HCT116 (cell line): Measurements from ENCODE around the gene LCE3B. TPM values are rescaled to one million over a fixed set of nuclear protein-coding genes. Genes with fewer than 3 reads are reported as not detected.

ENCODE experiments used
- ATAC-seq: fragments of 200-7000 bp; cut with Tn5 transposase; 2 replicates; pipeline ENCODE4 v1.9.1; 2020; ENCODE audit warnings: mild to moderate bottlenecking, moderate library complexity
- BruUV-seq: library from RNA; stranded (reverse); fragments of 400-500 nt; replicated peaks from 2 replicates; lab custom pipeline; 2021; lab: Mats Ljungman, UMichigan
- CTCF ChIA-PET: fragments of 300-600 bp; sonication (Branson Sonifier 250); formaldehyde crosslinking; loops from one replicate; lab custom pipeline; 2021; ENCODE audit warnings: antibody characterized with exemption; lab: Charles Lee
- POLR2A ChIA-PET: fragments of 300-600, 350-600 bp; sonication (Branson Sonifier 250); formaldehyde crosslinking; loops from one replicate; lab custom pipeline; 2021; ENCODE audit warnings: antibody characterized with exemption; lab: Charles Lee
- RAD21 ChIA-PET, 2 experiments: fragments of 300-600 bp; sonication (Branson Sonifier 250); formaldehyde crosslinking; loops; one replicate each; lab custom pipeline; 2023; ENCODE audit warnings: low total read pairs in 2 of 2; ENCODE audit not compliant: uncharacterized antibody in 2 of 2, unreplicated experiment in 2 of 2, low non-redundant PET in 1 of 2; lab: Charles Lee
- DNase-seq: peaks from one replicate; pipeline ENCODE4 v3.0.0-alpha.2; 2010; ENCODE audit warnings: low read depth, low spot score
- H2AFZ ChIP-seq: fragments of 200-600 bp; shearing (Covaris generic), sonication (generic); 2 replicates; pipeline ENCODE4 v1.6.1; 2017; ENCODE audit warnings: low read depth, mixed run types, mixed read lengths, antibody characterized with exemption, low read length; ENCODE audit not compliant: poor library complexity, severe bottlenecking
- H3K27ac ChIP-seq: 2 replicates; pipeline ENCODE4 v1.5.1; 2012; ENCODE audit warnings: low read depth, low read length
- H3K27me3 ChIP-seq: fragments of 200-600 bp; sonication (generic); 2 replicates; pipeline ENCODE4 v1.6.1; 2016; ENCODE audit warnings: mixed run types, low read length, mixed read lengths; ENCODE audit not compliant: insufficient read depth
- H3K36me3 ChIP-seq, 2 experiments: fragments of 200-500 bp in 1 of 2; fragments of 200-600 bp in 1 of 2; sonication (Bioruptor generic) in 1 of 2; sonication (generic) in 1 of 2; 2 replicates each; pipeline versions ENCODE4 v1.5.1 to v1.6.1; 2014 to 2016; ENCODE audit warnings: low read length in 2 of 2, inconsistent platforms in 1 of 2, mixed read lengths in 1 of 2, mixed run types in 1 of 2; ENCODE audit not compliant: insufficient read depth in 2 of 2, control insufficient read depth in 1 of 2
- H3K4me1 ChIP-seq, 2 experiments: fragments of 200-600 bp in 1 of 2; sonication (generic) in 1 of 2; 2 replicates each; pipeline versions ENCODE4 v1.5.1 to v1.6.1; 2012 to 2017; ENCODE audit warnings: low read length in 2 of 2, inconsistent platforms in 1 of 2, mild to moderate bottlenecking in 1 of 2, mixed read lengths in 1 of 2, mixed run types in 1 of 2, moderate library complexity in 1 of 2; ENCODE audit not compliant: insufficient read depth in 2 of 2, control insufficient read depth in 1 of 2
- H3K4me2 ChIP-seq: fragments of 200-600 bp; sonication (generic); 2 replicates; pipeline ENCODE4 v1.6.1; 2017; ENCODE audit warnings: mixed run types, low read length, mixed read lengths
- H3K4me3 ChIP-seq, 2 experiments: fragments of 200-600 bp in 1 of 2; sonication (generic) in 1 of 2; replicated peaks in 1 of 2; 2 replicates each; pipeline ENCODE4 v1.5.1; 2011 to 2016; ENCODE audit warnings: low read length in 2 of 2, control low read depth in 1 of 2, low read depth in 1 of 2, mild to moderate bottlenecking in 1 of 2, mixed read lengths in 1 of 2, mixed run types in 1 of 2
- H3K79me2 ChIP-seq: fragments of 200-600 bp; sonication (generic); 2 replicates; pipeline ENCODE4 v1.6.1; 2017; ENCODE audit warnings: mild to moderate bottlenecking, mixed run types, low read length, moderate library complexity, mixed read lengths; ENCODE audit not compliant: insufficient read depth
- H3K9ac ChIP-seq: fragments of 200-600 bp; sonication (generic); 2 replicates; pipeline ENCODE4 v1.6.1; 2016; ENCODE audit warnings: low read length, mixed read lengths
- H3K9me2 ChIP-seq: fragments of 200-600 bp; sonication (generic), shearing (Covaris generic); 2 replicates; pipeline ENCODE4 v1.6.1; 2017; ENCODE audit warnings: mixed run types, mild to moderate bottlenecking, moderate library complexity; ENCODE audit not compliant: insufficient read depth
- H3K9me3 ChIP-seq, 2 experiments: fragments of 200-500 bp in 1 of 2; fragments of 200-600 bp in 1 of 2; sonication (Bioruptor generic) in 1 of 2; sonication (generic) in 1 of 2; 2 replicates each; pipeline ENCODE4 v1.6.1; 2014 to 2017; ENCODE audit warnings: low read length in 2 of 2, mixed read lengths in 2 of 2, inconsistent platforms in 1 of 2, low read depth in 1 of 2, mild to moderate bottlenecking in 1 of 2, mixed run types in 1 of 2, moderate library complexity in 1 of 2; ENCODE audit not compliant: control insufficient read depth in 1 of 2, insufficient read depth in 1 of 2
- H4K20me1 ChIP-seq: fragments of 200-600 bp; sonication (generic), shearing (Covaris generic); 2 replicates; pipeline ENCODE4 v1.6.1; 2017; ENCODE audit warnings: mixed run types, mild to moderate bottlenecking, moderate library complexity; ENCODE audit not compliant: insufficient read depth
- CBX3 ChIP-seq: IDR thresholded peaks from 2 replicates; pipeline ENCODE4 v1.6.1; 2012; ENCODE audit warnings: low read depth
- CTCF ChIP-seq, 3 experiments: fragments of 200-600 bp in 1 of 3; sonication (generic) in 1 of 3; IDR thresholded peaks in 2 of 3; conservative IDR thresholded peaks in 1 of 3; 2 replicates each; pipeline ENCODE4 v1.5.1; 2012 to 2017; ENCODE audit warnings: low read depth in 2 of 3, low read length in 2 of 3, antibody characterized with exemption in 1 of 3, borderline replicate concordance in 1 of 3, control low read depth in 1 of 3, mild to moderate bottlenecking in 1 of 3, mixed read lengths in 1 of 3, mixed run types in 1 of 3, moderate library complexity in 1 of 3; ENCODE audit not compliant: insufficient read depth in 1 of 3
- EGR1 ChIP-seq: IDR thresholded peaks from 2 replicates; pipeline ENCODE4 v1.6.1; 2012; ENCODE audit warnings: low read depth
- ELF1 ChIP-seq: IDR thresholded peaks from 2 replicates; pipeline ENCODE4 v1.6.1; 2012; ENCODE audit warnings: low read depth, borderline replicate concordance
- FOSL1 ChIP-seq: IDR thresholded peaks from 2 replicates; pipeline ENCODE4 v1.6.1; 2012; ENCODE audit warnings: low read depth
- MAX ChIP-seq: IDR thresholded peaks from 2 replicates; pipeline ENCODE4 v1.6.1; 2012
- POLR2AphosphoS5 ChIP-seq: IDR thresholded peaks from 2 replicates; pipeline ENCODE4 v1.6.1; 2011; ENCODE audit warnings: mild to moderate bottlenecking, low read depth, low read length, moderate library complexity
- SIN3A ChIP-seq: IDR thresholded peaks from 2 replicates; pipeline ENCODE4 v1.6.1; 2012; ENCODE audit warnings: low read depth
- SP1 ChIP-seq: IDR thresholded peaks from 2 replicates; pipeline ENCODE4 v1.6.1; 2012; ENCODE audit warnings: low read depth
- TCF7L2 ChIP-seq: IDR thresholded peaks from 2 replicates; pipeline ENCODE4 v1.7.0; 2011; ENCODE audit warnings: borderline replicate concordance, inconsistent platforms; ENCODE audit not compliant: insufficient read depth, insufficient read length; ENCODE audit errors: extremely low read depth
- YY1 ChIP-seq: IDR thresholded peaks from 2 replicates; pipeline ENCODE4 v1.6.1; 2011; ENCODE audit warnings: low read length, low read depth, moderate library complexity, mild to moderate bottlenecking; ENCODE audit not compliant: insufficient replicate concordance; ENCODE audit errors: extremely low read depth
- ZFX ChIP-seq: fragments of 450-650 bp; IDR thresholded peaks from 2 replicates; pipeline ENCODE4 v1.6.1; 2017
- ZNF274 ChIP-seq: fragments of 200-500 bp; sonication (Bioruptor generic); IDR thresholded peaks from 2 replicates; pipeline ENCODE4 v1.6.1; 2014; ENCODE audit warnings: mild to moderate bottlenecking, low read depth, low read length, inconsistent platforms
- intact Hi-C: fragments of 100-400 bp; cut with micrococcal nuclease; formaldehyde crosslinking; loops from 2 replicates; pipeline ENCODE4 v1.10.0; 2022
- total RNA-seq: library from RNA; stranded (reverse); gene quantifications from one replicate; pipeline ENCODE4 v1.2.1, GENCODE V29; 2021; ENCODE audit not compliant: unreplicated experiment

Gene LCE3B
- total RNA-seq, 1 experiment from 2014 or later: not detected

GRCh38 chr1:152657677-152658076, 44.1 kb downstream of the LCE3B start:
- Histone ChIP-seq H3K79me2 (no peaks in the 10 kb centered on the region), H3K4me3 (no peak overlapping the region), H3K27ac (no peak overlapping the region), H3K36me3 (no peaks in the 10 kb centered on the region), H4K20me1 (no peaks in the 10 kb centered on the region), H3K9ac (no peak overlapping the region), H3K4me2 (no peak overlapping the region), H3K27me3 (peaks cover 46% of the 10 kb centered on the region), H3K9me2 (no peaks in the 10 kb centered on the region), H3K9me3 (no peaks in the 10 kb centered on the region), H2AFZ (no peak overlapping the region), H3K4me1 (no peaks in the 10 kb centered on the region)
- no peak for ATAC-seq
- CTCF ChIA-PET: interaction anchor here (0.9 kb wide), 1 partner anchor 213 kb away, joined by 3 read pairs; no protein-coding TSS in a partner anchor
- RAD21 ChIA-PET: no interaction called here
- no TSS peak for BruUV-seq
- POLR2A ChIA-PET: no interaction called here
- TF ChIP-seq ZNF274 (no peak), CTCF (IDR thresholded peaks at IDR 0.05 in 2 of 3, conservative IDR thresholded peaks at IDR 0.05 in 1 of 3; ENCODE audit: borderline replicate concordance in 1 of 3, insufficient read depth in 1 of 3, low read depth in 2 of 3, low read length in 2 of 3) (no peak), SIN3A (no peak), EGR1 (no peak), ZFX (no peak), ELF1 (no peak), FOSL1 (no peak), TCF7L2 (no peak), SP1 (no peak)
- DNase-seq: no peak
- intact Hi-C loops: no loop called here

GRCh38 chr1:152658649-152659048, 45.0 kb downstream of the LCE3B start:
- H4K20me1 ChIP-seq: no peaks in the 10 kb centered on the region
- peaks cover 50% of the 10 kb centered on the region for H3K27me3 ChIP-seq
- no peaks in the 10 kb centered on the region for H3K4me1 ChIP-seq
- H2AFZ ChIP-seq: no peak overlapping the region
- no peaks in the 10 kb centered on the region for H3K9me2 ChIP-seq
- no peak overlapping the region for H3K4me2 ChIP-seq
- ATAC-seq: no peak
- no peaks in the 10 kb centered on the region for H3K79me2 ChIP-seq
- ChIA-PET POLR2A (no interaction called here), CTCF (interaction anchor here (0.9 kb wide), 1 partner anchor 213 kb away, joined by 3 read pairs; no protein-coding TSS in a partner anchor), RAD21 (no interaction called here)
- DNase-seq: no peak
- H3K9me3 ChIP-seq: no peaks in the 10 kb centered on the region
- no TSS peak for BruUV-seq
- no peak overlapping the region for H3K27ac ChIP-seq
- H3K36me3 ChIP-seq: no peaks in the 10 kb centered on the region
- no peak overlapping the region for H3K9ac ChIP-seq
- H3K4me3 ChIP-seq: no peak overlapping the region
- TF ChIP-seq CBX3 (no peak), MAX (no peak), YY1 (no peak), POLR2AphosphoS5 (no peak), ZFX (no peak)
- intact Hi-C loops: no loop called here
